IPS-NIHi7 (cell line): ENCODE measurements around the gene CXCL16.

ENCODE experiments used
- DNase-seq: peaks from one replicate; pipeline ENCODE4 v3.0.0; 2012; ENCODE audit warnings: mixed read lengths; ENCODE audit errors: extremely low spot score

CXCL16 gene

DNA sequence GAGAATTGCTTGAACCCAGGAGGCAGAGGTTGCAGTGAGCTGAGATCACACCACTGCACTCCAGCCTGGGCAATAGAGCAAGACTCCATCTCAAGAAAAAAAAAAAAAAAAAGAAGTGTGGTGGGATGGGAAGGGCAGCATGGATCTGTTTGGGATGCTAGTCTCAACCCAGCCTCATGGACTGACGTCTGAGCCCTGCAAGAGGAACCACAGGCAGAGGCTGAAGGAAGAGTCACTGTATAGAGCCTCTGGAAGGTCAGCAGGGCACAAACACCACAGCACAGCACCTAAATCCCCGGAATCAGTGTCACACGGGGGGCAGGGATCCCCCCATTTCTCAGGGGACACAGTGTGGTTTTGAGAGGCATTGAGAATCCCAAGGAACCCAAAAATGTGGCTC, 10.9 kb upstream of the CXCL16 start:
- no peak for DNase-seq

DNA sequence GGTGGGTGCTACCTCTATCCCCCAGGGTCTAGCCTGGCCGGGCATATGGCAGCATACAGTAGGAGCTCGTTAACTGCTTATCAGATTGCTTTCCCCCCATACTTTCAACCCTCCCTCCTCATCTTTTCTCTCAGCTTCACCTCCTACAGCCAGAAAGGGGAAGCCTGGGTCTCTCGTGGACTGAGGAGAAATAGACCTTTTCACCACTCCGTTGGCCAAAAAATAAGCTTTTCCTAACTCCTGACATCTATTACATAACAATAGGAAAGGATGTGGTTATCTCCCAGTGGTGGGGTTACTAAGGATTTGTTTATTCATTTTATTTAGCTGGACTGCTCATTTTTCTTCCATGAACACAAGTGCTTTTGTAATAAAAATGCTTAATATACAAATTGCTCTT, 9.0 kb upstream of the CXCL16 start:
- no peak for DNase-seq

DNA sequence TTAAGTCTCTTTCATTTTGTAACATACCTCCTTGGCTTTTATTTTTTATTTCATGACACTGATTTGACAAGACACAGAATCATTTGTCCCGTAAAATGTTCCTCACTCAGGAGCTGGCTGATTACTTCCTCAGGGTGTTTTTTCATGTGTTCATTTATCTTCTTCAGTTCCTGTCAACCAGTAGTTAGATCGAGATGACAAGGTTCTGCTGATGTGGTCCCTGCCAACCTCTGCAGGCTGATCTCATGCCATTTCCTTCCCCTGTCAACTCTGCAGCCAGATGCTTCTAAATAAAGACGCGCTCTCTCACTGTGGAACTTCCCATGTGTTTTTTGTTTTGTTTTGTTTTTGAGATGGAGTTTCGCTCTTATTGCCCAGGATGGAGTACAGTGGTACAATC, 8.1 kb upstream of the CXCL16 start:
- DNase-seq = no peak

DNA sequence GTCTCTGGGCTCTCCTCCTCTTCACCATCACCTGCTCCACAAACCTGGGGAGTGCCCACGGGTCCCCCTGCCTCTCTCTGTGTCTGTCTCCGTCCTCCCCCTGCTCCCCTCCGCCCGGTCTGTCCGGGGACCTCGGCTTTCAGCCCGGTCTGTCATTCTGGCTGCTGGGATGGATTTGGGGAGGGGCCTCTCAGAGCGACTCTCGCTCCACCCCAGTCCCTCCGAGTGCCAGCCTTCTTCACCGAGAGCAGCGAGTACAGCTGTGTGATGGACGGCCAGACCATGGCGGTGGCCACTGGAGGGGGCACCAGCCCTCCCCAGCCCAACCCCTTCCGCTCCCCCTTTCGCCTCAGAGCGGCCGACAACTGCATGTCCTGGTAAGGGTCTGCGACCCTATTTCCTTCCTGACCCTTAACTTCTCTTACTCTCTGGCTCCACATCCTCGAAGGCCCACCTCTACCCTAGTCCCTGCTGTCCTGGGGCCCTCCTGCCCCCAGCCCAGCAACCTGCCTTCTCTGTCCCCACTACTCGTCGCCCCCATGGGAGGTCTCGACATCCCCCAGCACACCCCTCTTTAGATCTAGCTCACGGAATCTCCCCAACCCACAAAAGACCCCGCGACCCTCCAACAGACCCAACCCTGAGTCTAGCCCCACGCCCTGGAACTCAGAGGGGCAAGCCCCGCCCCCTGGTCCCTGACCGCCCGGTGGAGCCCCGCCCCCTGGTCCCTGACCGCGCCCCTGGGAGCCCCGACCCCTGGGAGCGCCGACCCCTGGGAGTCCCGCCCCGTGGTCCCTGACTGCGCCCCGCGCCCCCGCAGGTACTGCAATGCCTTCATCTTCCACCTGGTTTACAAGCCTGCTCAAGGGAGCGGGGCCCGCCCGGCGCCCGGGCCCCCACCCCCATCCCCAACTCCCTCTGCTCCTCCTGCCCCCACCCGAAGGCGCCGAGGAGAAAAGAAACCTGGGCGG, 5.6 kb upstream of the CXCL16 start:
- DNase-seq = peak; percentile 83

DNA sequence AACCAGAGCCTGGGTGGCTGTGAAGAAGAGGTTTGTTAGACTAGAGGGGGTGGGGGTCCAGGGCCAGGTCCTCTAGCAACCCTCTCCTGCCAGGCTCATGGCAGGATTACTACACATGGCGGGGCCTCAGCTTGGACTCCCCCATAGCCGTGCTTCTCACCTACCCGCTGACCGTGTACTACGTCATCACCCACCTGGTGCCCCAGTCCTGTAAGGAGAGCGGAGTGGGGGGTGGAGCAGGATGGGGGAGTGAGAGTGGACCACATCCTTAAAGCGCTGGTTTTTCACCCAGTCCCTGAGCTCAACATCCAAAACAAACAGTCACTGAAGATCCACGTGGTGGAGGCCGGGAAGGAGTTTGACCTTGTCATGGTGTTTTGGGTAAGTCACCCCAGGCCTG, 4.2 kb upstream of the CXCL16 start:
- no peak for DNase-seq

- no peak for DNase-seq
Observed at GRCh38 chr17:4743216-4743615, 3.5 kb upstream of the CXCL16 start.

DNA sequence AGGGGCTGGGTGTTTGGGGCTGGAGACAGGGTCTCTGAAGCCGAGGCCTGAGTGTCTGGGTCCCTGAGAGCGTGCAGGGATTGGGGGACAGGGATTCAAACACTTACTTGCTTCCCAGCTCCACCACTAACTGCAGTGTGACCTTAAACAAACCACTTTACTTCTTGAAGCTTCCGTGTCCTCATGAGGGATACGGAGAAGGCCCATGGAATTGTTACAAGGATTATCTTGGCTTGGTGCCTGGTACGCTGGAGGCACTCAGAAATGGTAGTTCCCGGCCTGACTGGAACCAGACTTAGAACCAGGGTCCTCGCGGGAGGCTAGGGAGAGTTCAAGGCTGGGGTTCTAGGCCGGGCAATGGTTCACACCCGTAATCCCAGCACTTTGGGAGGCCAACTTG, 2.9 kb upstream of the CXCL16 start:
- DNase-seq = no peak

GRCh38 chr17:4742133-4742532, 2.4 kb upstream of the CXCL16 start:
- no peak for DNase-seq

DNA sequence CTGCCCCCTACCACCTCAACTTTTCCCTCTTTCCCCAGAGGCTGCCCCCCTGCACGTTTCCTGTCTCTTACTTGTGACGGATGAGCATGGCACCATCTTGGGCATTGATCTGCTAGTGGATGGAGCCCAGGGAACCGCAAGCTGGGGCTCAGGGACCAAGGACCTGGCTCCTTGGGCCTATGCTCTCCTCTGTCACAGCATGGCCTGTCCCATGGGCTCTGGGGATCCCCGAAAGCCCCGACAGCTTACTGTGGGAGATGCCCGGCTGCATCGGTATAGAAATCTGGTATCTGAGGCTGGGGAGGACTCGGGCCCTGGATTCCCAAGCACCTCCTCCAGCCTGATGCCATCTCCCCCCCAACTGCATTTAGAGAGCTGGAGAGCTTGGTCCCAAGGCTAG, 1.8 kb upstream of the CXCL16 start:
- DNase-seq = no peak

DNA sequence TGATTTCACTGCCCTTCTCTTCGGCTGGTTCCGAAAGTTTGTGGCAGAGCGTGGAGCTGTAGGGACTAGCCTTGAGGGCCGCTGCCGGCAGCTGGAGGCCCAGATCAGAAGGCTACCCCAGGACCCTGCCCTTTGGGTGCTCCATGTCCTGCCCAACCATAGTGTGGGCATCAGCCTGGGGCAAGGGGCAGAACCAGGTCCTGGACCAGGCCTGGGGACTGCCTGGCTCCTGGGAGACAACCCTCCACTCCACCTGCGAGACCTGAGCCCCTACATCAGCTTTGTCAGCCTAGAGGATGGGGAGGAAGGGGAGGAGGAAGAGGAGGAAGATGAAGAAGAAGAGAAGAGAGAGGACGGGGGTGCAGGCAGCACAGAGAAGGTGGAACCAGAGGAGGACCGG, 856 bp upstream of the CXCL16 start:
- DNase-seq = no peak

DNA sequence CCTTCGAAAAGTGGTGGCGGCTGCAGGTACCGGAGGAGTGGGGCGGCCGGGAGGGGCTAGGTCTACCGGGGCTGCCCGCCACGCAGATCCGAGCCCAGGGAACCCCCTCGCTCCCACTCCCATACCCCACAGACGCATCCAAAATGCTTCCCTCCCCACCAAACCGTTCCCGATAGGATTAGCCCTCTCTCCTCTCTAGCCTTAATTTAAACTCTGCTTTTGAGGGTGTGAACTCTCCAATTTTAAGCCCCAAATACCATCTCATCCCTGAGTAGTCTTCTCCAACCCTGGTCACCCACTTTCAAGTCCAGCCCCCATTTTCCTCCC, 260 bp upstream of the CXCL16 start:
- DNase-seq = no peak

- peak; percentile 31 for DNase-seq
Observed at GRCh38 chr17:4738136-4739121, 1.3 kb downstream of the CXCL16 start.

GRCh38 chr17:4735876-4736651, 3.7 kb downstream of the CXCL16 start:
- DNase-seq = no peak

GRCh38 chr17:4734857-4735475, 4.8 kb downstream of the CXCL16 start:
- no peak for DNase-seq

GRCh38 chr17:4733073-4733531, 6.6 kb downstream of the CXCL16 start:
- DNase-seq = no peak

- no peak for DNase-seq
Observed at GRCh38 chr17:4728124-4728523, 11.6 kb downstream of the CXCL16 start.

DNA sequence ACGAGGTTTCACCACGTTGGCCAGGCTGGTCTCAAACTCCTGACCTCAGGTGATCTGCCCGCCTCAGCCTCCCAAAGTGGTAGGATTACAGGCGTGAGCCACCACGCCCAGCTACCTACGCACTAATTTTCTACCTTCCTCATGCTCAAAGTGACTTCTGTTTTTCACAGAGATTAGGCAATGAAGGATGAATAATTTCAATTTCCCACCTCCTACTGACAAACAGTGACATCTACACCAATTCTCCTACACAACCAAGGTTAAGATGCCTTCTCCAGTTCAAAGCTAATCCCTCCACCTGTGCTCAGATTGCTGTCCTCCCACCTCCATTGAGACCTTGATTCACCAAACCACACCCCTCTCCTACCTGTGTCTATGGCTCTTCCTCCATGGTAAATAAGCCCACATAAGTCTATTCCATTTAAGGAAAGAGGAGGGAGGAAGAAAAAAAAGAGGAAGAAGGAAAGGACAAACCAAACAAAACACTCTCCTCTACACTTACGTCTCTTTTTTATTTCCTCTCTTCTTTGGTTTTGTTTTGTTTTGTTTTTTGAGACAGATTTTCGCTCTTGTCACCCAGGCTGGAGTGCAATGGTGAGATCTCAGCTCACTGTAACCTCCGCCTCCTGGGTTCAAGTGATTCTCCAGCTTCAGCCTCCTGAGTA, 13.9 kb downstream of the CXCL16 start:
- no peak for DNase-seq

GRCh38 chr17:4724650-4725049, 15.1 kb downstream of the CXCL16 start:
- DNase-seq = no peak

DNA sequence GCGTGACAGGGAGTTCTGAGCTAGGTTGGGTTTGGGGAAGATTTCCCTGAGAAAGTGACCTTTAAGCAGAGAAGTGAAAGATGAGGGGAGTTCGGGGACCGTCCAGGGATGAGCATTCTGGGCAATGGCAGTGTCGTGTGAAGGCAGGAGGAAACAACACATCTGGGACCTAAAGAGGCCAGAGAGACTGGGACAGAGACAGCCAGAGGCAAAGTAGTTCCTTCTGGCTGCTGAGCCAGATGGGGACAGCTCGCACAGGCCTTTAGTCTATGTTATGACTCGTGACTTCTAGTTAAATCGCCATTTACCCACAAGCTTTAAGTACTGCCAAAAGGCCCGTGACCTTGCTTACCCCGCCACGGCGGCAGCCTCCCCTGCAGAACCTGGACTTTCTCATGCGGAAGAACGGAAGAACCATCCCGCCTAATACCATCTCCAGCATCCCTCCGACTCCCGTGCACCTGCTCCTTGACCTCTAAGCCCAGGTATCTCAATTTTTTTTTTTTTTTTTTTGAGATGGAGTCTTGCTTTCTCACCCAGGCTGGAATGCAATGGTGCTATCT, 17.0 kb downstream of the CXCL16 start:
- DNase-seq = no peak
